Liver (tissue), 9 donors: ENCODE data around the gene LDLRAD3. TPM values are rescaled to one million over a fixed set of nuclear protein-coding genes. Genes with fewer than 3 reads are reported as not detected.

ENCODE experiments used
- DNase-seq: peaks from one replicate; pipeline ENCODE4 v3.0.0-alpha.2; 2017; ENCODE audit warnings: low spot score
- H3K27ac ChIP-seq, 2 donors: one replicate each; pipeline ENCODE4 v1.7.0; 2013; ENCODE audit warnings: inconsistent platforms in 2 of 2, low read length in 2 of 2, control low read depth in 1 of 2, low read depth in 1 of 2, mild to moderate bottlenecking in 1 of 2
- H3K27me3 ChIP-seq, 4 donors: one replicate each; pipeline versions ENCODE4 v1.6.1 to v1.7.0; 2013; ENCODE audit warnings: low read length in 3 of 4, inconsistent platforms in 1 of 4, mild to moderate bottlenecking in 1 of 4, moderate library complexity in 1 of 4; ENCODE audit not compliant: control insufficient read depth in 4 of 4, insufficient read depth in 4 of 4
- H3K36me3 ChIP-seq, 4 donors: one replicate each; pipeline versions ENCODE4 v1.6.1 to v1.7.0; 2013; ENCODE audit warnings: low read length in 3 of 4, mild to moderate bottlenecking in 3 of 4, low read depth in 1 of 4, moderate library complexity in 1 of 4; ENCODE audit not compliant: control insufficient read depth in 4 of 4, insufficient read depth in 3 of 4
- H3K4me1 ChIP-seq, 4 donors: one replicate each; pipeline versions ENCODE4 v1.6.1 to v1.7.0; 2013; ENCODE audit warnings: low read length in 3 of 4, mild to moderate bottlenecking in 3 of 4, moderate library complexity in 1 of 4; ENCODE audit not compliant: control insufficient read depth in 4 of 4, insufficient read depth in 4 of 4
- H3K4me3 ChIP-seq, 3 donors: one replicate each; pipeline versions ENCODE4 v1.6.1 to v1.7.0; 2013; ENCODE audit warnings: low read length in 3 of 3, control low read depth in 1 of 3, low read depth in 1 of 3, mild to moderate bottlenecking in 1 of 3
- H3K9ac ChIP-seq, 2 donors: one replicate each; pipeline ENCODE4 v1.7.0; 2013; ENCODE audit warnings: low read length in 2 of 2, mild to moderate bottlenecking in 2 of 2, moderate library complexity in 2 of 2, control low read depth in 1 of 2, low read depth in 1 of 2
- H3K9me3 ChIP-seq, 4 donors: one replicate each; pipeline versions ENCODE4 v1.6.1 to v1.7.0; 2013; ENCODE audit warnings: low read length in 3 of 4; ENCODE audit not compliant: control insufficient read depth in 4 of 4
- ATF3 ChIP-seq: IDR thresholded peaks from 2 replicates; pipeline ENCODE4 v1.6.1; 2016; ENCODE audit warnings: antibody characterized with exemption
- CTCF ChIP-seq: fragments of 150-350 bp; IDR thresholded peaks from 2 replicates; pipeline ENCODE4 v1.5.1; 2017; ENCODE audit warnings: improper control_type of control experiment, low read depth, low read length; ENCODE audit not compliant: missing input control
- EGR1 ChIP-seq, 2 donors: IDR thresholded peaks; 2 replicates each; pipeline ENCODE4 v1.6.1; 2016 to 2018; ENCODE audit warnings: antibody characterized with exemption in 2 of 2, low read depth in 2 of 2
- FOXA1 ChIP-seq: IDR thresholded peaks from 2 replicates; pipeline ENCODE4 v1.6.1; 2016; ENCODE audit warnings: antibody characterized with exemption
- FOXA2 ChIP-seq: IDR thresholded peaks from 2 replicates; pipeline ENCODE4 v1.6.1; 2016; ENCODE audit warnings: antibody characterized with exemption
- GABPA ChIP-seq, 2 donors: IDR thresholded peaks in 1 of 2; conservative IDR thresholded peaks in 1 of 2; 2 replicates each; pipeline ENCODE4 v1.6.1; 2016; ENCODE audit warnings: antibody characterized with exemption in 2 of 2, mild to moderate bottlenecking in 1 of 2, moderate library complexity in 1 of 2
- HNF4A ChIP-seq, 2 donors: conservative IDR thresholded peaks; 2 replicates each; pipeline ENCODE4 v1.6.1; 2016; ENCODE audit warnings: antibody characterized with exemption in 2 of 2, mild to moderate bottlenecking in 2 of 2
- HNF4G ChIP-seq: IDR thresholded peaks from 2 replicates; pipeline ENCODE4 v1.6.1; 2016; ENCODE audit warnings: antibody characterized with exemption
- NR2F2 ChIP-seq: IDR thresholded peaks from 2 replicates; pipeline ENCODE4 v1.6.1; 2016; ENCODE audit warnings: antibody characterized with exemption
- RAD21 ChIP-seq, 2 donors: IDR thresholded peaks; 2 replicates each; pipeline ENCODE4 v1.6.1; 2016; ENCODE audit warnings: antibody characterized with exemption in 2 of 2, mild to moderate bottlenecking in 2 of 2
- SP1 ChIP-seq: IDR thresholded peaks from 2 replicates; pipeline ENCODE4 v1.6.1; 2018; ENCODE audit warnings: antibody characterized with exemption, mild to moderate bottlenecking
- TAF1 ChIP-seq: conservative IDR thresholded peaks from 2 replicates; pipeline ENCODE4 v1.6.1; 2016; ENCODE audit warnings: antibody characterized with exemption, mild to moderate bottlenecking
- YY1 ChIP-seq: IDR thresholded peaks from 2 replicates; pipeline ENCODE4 v1.6.1; 2016; ENCODE audit warnings: antibody characterized with exemption, mild to moderate bottlenecking
- WGBS: extraction: QIAGEN DNeasy Blood & Tissue Kit; methylation state at CpG from one replicate; pipeline ENCODE4 v1.1.7; 2013; 5-methylcytosine and 5-hydroxymethylcytosine counted together
- polyA plus RNA-seq, 2 donors: library from polyadenylated mRNA; stranded (reverse) in 1 of 2; unstranded in 1 of 2; fragments of 200-250 nt in 1 of 2; fragments of >200 nt in 1 of 2; fragmentation: Nextera tagmentation in 1 of 2; extraction: Ambion mirVana in 1 of 2; gene quantifications; one replicate each; pipeline versions ENCODE4 v1.2.1 to v1.2.3, GENCODE V29; 2013 to 2015
- total RNA-seq, 2 donors: library from RNA; depleted of rRNA; stranded (reverse); fragments of >200 nt; gene quantifications; one replicate each; pipeline ENCODE4 v1.2.3, GENCODE V29; 2014
- TF ChIP-seq, protein P1 (sequence below): IDR thresholded peaks from 2 replicates; pipeline ENCODE4 v1.6.1; 2016; ENCODE audit warnings: antibody characterized with exemption, mild to moderate bottlenecking
- TF ChIP-seq, protein P2 (sequence below): IDR thresholded peaks from 2 replicates; pipeline ENCODE4 v1.6.1; 2016; ENCODE audit warnings: antibody characterized with exemption
- donor health status: healthy.
- donor health status: healthy.
- donor health status: healthy.
- donor health status: healthy.
- donor health status: healthy.

The LDLRAD3 gene
- total and polyA plus RNA-seq, 4 donors: 0.75 to 1.3 (median 0.93) TPM

DNA sequence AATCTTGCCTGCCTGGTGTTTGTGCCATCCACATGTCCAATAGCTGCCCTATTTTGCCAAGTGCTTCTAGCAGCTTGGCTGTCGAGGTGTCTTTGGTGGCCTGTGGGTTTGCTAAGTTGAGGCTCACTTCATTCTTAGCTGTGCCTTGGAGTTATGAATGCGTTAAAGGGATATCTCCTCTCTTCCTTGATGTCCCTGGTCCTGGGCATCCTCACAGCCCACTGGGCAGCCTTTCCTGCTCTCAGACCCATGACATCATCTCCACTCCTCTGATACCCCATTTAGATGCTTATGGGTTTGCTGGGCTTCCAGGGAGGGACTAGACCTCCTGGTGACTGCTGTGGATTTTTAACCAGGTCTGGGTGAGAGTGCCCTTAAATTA lies 1.3 kb downstream of the LDLRAD3 start:
- TF ChIP-seq RAD21 (IDR thresholded peaks at IDR 0.05) (no peak), HNF4G (no peak), HNF4A (conservative IDR thresholded peaks at IDR 0.05) (no peak), NR2F2 (no peak), SP1 (no peak), ATF3 (no peak), FOXA1 (no peak), CTCF (no peak), YY1 (no peak)
- Histone ChIP-seq H3K9me3 (no peaks in the 10 kb centered on the region), H3K4me1 (peaks cover 2 to 12% (median 6%) of the 10 kb centered on the region in 4 donors), H3K9ac (no peak overlapping the region), H3K4me3 (no peak overlapping the region), H3K36me3 (no peaks in the 10 kb centered on the region), H3K27ac (no peak overlapping the region), H3K27me3 (peaks cover 0 to 3% (median 0%) of the 10 kb centered on the region in 4 donors)
- no peak for DNase-seq
- 87% methylated on average over 2 of the region's 2 CpGs for WGBS

DNA sequence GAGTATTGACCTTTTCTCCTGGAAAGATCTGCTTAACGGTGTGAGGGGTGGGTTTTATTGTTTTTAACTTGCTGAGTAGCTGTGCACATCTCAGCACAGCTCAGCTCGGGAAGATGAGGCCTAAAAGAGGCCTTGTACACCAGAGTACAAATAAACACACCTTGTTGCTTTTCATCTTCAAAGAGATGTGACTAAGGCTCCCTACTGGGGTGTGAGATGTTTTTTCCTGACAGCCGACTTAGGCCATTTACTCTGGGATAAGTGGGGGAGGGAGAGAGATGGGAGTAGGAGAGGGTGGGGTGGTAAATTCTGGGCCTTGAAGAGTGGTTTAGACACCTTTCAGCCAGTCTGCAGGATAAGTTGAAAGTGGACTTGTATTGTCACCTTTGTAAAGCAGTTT lies 2.9 kb downstream of the LDLRAD3 start:
- Histone ChIP-seq H3K9ac (no peak overlapping the region), H3K27me3 (no peaks in the 10 kb centered on the region), H3K4me1 (peaks cover 2 to 12% (median 6%) of the 10 kb centered on the region in 4 donors), H3K36me3 (no peaks in the 10 kb centered on the region), H3K9me3 (no peaks in the 10 kb centered on the region), H3K27ac (no peak overlapping the region), H3K4me3 (no peak overlapping the region)
- 76% methylated on average over 3 of the region's 3 CpGs for WGBS
- TF ChIP-seq, protein P1, sequence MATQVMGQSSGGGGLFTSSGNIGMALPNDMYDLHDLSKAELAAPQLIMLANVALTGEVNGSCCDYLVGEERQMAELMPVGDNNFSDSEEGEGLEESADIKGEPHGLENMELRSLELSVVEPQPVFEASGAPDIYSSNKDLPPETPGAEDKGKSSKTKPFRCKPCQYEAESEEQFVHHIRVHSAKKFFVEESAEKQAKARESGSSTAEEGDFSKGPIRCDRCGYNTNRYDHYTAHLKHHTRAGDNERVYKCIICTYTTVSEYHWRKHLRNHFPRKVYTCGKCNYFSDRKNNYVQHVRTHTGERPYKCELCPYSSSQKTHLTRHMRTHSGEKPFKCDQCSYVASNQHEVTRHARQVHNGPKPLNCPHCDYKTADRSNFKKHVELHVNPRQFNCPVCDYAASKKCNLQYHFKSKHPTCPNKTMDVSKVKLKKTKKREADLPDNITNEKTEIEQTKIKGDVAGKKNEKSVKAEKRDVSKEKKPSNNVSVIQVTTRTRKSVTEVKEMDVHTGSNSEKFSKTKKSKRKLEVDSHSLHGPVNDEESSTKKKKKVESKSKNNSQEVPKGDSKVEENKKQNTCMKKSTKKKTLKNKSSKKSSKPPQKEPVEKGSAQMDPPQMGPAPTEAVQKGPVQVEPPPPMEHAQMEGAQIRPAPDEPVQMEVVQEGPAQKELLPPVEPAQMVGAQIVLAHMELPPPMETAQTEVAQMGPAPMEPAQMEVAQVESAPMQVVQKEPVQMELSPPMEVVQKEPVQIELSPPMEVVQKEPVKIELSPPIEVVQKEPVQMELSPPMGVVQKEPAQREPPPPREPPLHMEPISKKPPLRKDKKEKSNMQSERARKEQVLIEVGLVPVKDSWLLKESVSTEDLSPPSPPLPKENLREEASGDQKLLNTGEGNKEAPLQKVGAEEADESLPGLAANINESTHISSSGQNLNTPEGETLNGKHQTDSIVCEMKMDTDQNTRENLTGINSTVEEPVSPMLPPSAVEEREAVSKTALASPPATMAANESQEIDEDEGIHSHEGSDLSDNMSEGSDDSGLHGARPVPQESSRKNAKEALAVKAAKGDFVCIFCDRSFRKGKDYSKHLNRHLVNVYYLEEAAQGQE: no peak
- TF ChIP-seq FOXA1 (no peak), YY1 (no peak), ATF3 (no peak), NR2F2 (no peak)
- no peak for DNase-seq

DNA sequence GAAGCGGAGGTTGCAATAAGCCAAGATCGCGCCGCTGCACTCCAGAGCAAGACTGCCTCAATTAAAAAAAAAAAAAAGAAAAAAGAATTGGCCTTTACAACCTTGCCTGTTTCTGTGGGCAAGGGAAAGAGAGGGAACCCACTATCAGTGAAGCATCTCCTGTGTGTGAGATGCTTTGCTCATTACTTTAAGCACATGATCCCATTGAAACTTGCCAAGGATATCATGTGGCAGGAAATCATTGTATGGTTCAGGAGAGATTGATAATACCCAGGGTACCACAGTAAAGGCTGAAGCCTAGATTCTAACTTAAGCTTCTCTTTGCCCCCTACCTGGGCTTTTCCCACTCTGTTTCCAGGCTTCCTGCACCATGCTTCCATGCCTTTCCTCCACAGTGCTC lies 3.6 kb downstream of the LDLRAD3 start:
- Histone ChIP-seq H3K36me3 (no peaks in the 10 kb centered on the region), H3K4me1 (peaks cover 2 to 12% (median 6%) of the 10 kb centered on the region in 4 donors), H3K27ac (no peak overlapping the region), H3K27me3 (no peaks in the 10 kb centered on the region), H3K9ac (no peak overlapping the region), H3K9me3 (no peaks in the 10 kb centered on the region), H3K4me3 (no peak overlapping the region)
- 98% methylated on average over 4 of the region's 4 CpGs for WGBS
- TF ChIP-seq FOXA2 (no peak), ATF3 (no peak), TAF1 (no peak), EGR1 (IDR thresholded peaks at IDR 0.05; ENCODE audit: low read depth in 2 of 2) (no peak), RAD21 (IDR thresholded peaks at IDR 0.05) (no peak), NR2F2 (no peak), GABPA (IDR thresholded peaks at IDR 0.05 in 1 of 2, conservative IDR thresholded peaks at IDR 0.05 in 1 of 2) (no peak), SP1 (no peak), HNF4A (conservative IDR thresholded peaks at IDR 0.05) (no peak), HNF4G (no peak)
- TF ChIP-seq, protein P1: no peak
- TF ChIP-seq, protein P2, sequence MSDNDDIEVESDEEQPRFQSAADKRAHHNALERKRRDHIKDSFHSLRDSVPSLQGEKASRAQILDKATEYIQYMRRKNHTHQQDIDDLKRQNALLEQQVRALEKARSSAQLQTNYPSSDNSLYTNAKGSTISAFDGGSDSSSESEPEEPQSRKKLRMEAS: no peak
- no peak for DNase-seq
